ENCODE results near the gene PLCB1.

The PLCB1 gene

GRCh38 chr20:8421981-8422380, 289.9 kb downstream of the PLCB1 start:
- no peak for DNase-seq (ENCODE audit: low read depth)
- TF ChIP-seq CTCF (IDR thresholded peaks at IDR 0.05; ENCODE audit: low read depth, low read length, missing control alignments): no peak

GRCh38 chr20:8423482-8423881, 291.4 kb downstream of the PLCB1 start:
- DNase-seq (ENCODE audit: low read depth): no peak
- TF ChIP-seq CTCF (IDR thresholded peaks at IDR 0.05; ENCODE audit: low read depth, low read length, missing control alignments): no peak
- H3K4me3 ChIP-seq (ENCODE audit: low read depth, low read length): no peak overlapping the region

More at GRCh38 chr20:8421981-8422380, 289.9 kb downstream of the PLCB1 start:
- H3K4me3 ChIP-seq (ENCODE audit: low read depth, low read length): no peak overlapping the region

GRCh38 chr20:8424010-8424409, 291.9 kb downstream of the PLCB1 start:
- H3K4me3 ChIP-seq (ENCODE audit: low read depth, low read length): no peak overlapping the region
- no peak for DNase-seq (ENCODE audit: low read depth)
- TF ChIP-seq CTCF (IDR thresholded peaks at IDR 0.05; ENCODE audit: low read depth, low read length, missing control alignments): no peak

- no peak for TF ChIP-seq CTCF (IDR thresholded peaks at IDR 0.05; ENCODE audit: low read depth, low read length, missing control alignments)
- no peak overlapping the region for H3K4me3 ChIP-seq (ENCODE audit: low read depth, low read length)
- no peak for DNase-seq (ENCODE audit: low read depth)
Observed at GRCh38 chr20:8425016-8425415, 292.9 kb downstream of the PLCB1 start.

GRCh38 chr20:8425802-8426201, 293.7 kb downstream of the PLCB1 start:
- no peak overlapping the region for H3K4me3 ChIP-seq (ENCODE audit: low read depth, low read length)
- no peak for DNase-seq (ENCODE audit: low read depth)
- TF ChIP-seq CTCF (IDR thresholded peaks at IDR 0.05; ENCODE audit: low read depth, low read length, missing control alignments): no peak

GRCh38 chr20:8427419-8428040, 295.5 kb downstream of the PLCB1 start:
- H3K4me3 ChIP-seq (ENCODE audit: low read depth, low read length): no peak overlapping the region
- TF ChIP-seq CTCF (IDR thresholded peaks at IDR 0.05; ENCODE audit: low read depth, low read length, missing control alignments): no peak
- DNase-seq (ENCODE audit: low read depth): no peak

- TF ChIP-seq CTCF (IDR thresholded peaks at IDR 0.05; ENCODE audit: low read depth, low read length, missing control alignments): no peak
- DNase-seq (ENCODE audit: low read depth): no peak
- H3K4me3 ChIP-seq (ENCODE audit: low read depth, low read length): no peak overlapping the region
Observed at GRCh38 chr20:8428988-8429387, 296.9 kb downstream of the PLCB1 start.
